Breast epithelium (tissue), 4 donors: ENCODE measurements around the gene EIF2S1. TPM values are rescaled to one million over a fixed set of nuclear protein-coding genes. Genes with fewer than 3 reads are reported as not detected.

Source experiments
- DNase-seq, 2 donors: peaks; one replicate each; pipeline ENCODE4 v3.0.0-alpha.2; 2019; ENCODE audit warnings: low spot score in 2 of 2
- H3K27ac ChIP-seq, 2 donors: fragments of 200-600 bp; sonication (generic) in 1 of 2; one replicate each; pipeline ENCODE4 v1.5.1; 2016 to 2019; ENCODE audit warnings: mild to moderate bottlenecking in 1 of 2
- H3K27me3 ChIP-seq, 2 donors: fragments of 200-600 bp; sonication (generic) in 1 of 2; one replicate each; pipeline versions ENCODE4 v1.5.1 to v1.6.0; 2017 to 2019; ENCODE audit warnings: control low read depth in 1 of 2, mild to moderate bottlenecking in 1 of 2
- H3K36me3 ChIP-seq: fragments of 200-600 bp; one replicate; pipeline ENCODE4 v1.5.1; 2019
- H3K4me1 ChIP-seq, 2 donors: fragments of 200-600 bp; sonication (generic); one replicate each; pipeline ENCODE4 v1.5.1; 2016 to 2019; ENCODE audit warnings: control low read depth in 1 of 2
- H3K4me3 ChIP-seq, 3 donors: fragments of 200-600 bp; sonication (generic); 1 replicate in 2 of 3; 2 replicates in 1 of 3; pipeline ENCODE4 v1.5.1; 2016 to 2019; ENCODE audit warnings: mild to moderate bottlenecking in 3 of 3, moderate library complexity in 2 of 3
- H3K9me3 ChIP-seq, 2 donors: fragments of 200-600 bp; sonication (generic) in 1 of 2; one replicate each; pipeline ENCODE4 v1.5.1; 2016 to 2019; ENCODE audit warnings: control low read depth in 1 of 2
- CTCF ChIP-seq, 3 donors: fragments of 450-650 bp; IDR thresholded peaks; one replicate each; pipeline ENCODE4 v1.5.1; 2016 to 2017; ENCODE audit warnings: antibody characterized with exemption in 3 of 3, mild to moderate bottlenecking in 3 of 3, moderate library complexity in 3 of 3
- POLR2A ChIP-seq: fragments of 450-650 bp; IDR thresholded peaks from one replicate; pipeline ENCODE4 v1.6.1; 2016; ENCODE audit warnings: antibody characterized with exemption, mild to moderate bottlenecking, moderate library complexity
- POLR2AphosphoS5 ChIP-seq, 3 donors: sonication (generic); formaldehyde crosslinking; IDR thresholded peaks; one replicate each; pipeline ENCODE4 v1.6.1; 2017; ENCODE audit warnings: antibody characterized with exemption in 3 of 3
- intact Hi-C: fragments of 100-400 bp; cut with DNase I; formaldehyde crosslinking; loops from one replicate; pipeline ENCODE4 v1.15.1; 2023; ENCODE audit warnings: low total_unique reads
- total RNA-seq, 3 donors: library from RNA; depleted of rRNA; stranded (reverse); fragments of >200 nt; gene quantifications; one replicate each; pipeline ENCODE4 v1.1.0, GENCODE V29; 2016

The EIF2S1 gene
- total RNA-seq, 3 donors from 2014 or later = 63.9 to 107 (median 89.4) TPM

- Histone ChIP-seq H3K36me3 (no peaks in the 10 kb centered on the region), H3K27ac (peak overlapping the region in 1 of 2 donors; percentile 33), H3K27me3 (no peaks in the 10 kb centered on the region), H3K9me3 (no peaks in the 10 kb centered on the region), H3K4me3 (no peak overlapping the region), H3K4me1 (no peaks in the 10 kb centered on the region)
- DNase-seq = no peak
- intact Hi-C loops = no loop called here
- no peak for TF ChIP-seq POLR2AphosphoS5 (IDR thresholded peaks at IDR 0.05)
- no peak for TF ChIP-seq CTCF (IDR thresholded peaks at IDR 0.05)
- no peak for TF ChIP-seq POLR2A
Observed at GRCh38 chr14:67345583-67345982, 14.5 kb upstream of the EIF2S1 start.

DNA sequence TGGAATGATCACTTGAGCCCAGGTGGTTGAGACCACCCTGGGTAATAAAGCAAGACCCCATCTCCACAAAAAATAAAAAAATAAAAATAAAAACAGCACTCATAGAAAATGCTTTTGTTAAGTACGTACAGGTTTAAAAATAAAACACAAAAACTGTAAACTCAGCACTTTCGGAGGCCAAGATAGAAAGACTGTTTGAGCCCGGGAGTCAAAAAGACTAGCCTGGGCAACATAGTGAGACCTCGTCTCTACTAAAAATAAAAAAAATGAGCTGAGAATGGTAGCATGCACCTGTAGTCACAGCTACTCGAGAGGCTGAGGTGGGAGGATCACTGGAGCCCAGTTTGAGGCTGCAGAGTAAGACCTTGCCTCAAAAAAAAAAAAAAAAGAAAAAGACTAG is 8.1 kb upstream of the EIF2S1 start:
- H3K9me3 ChIP-seq = no peaks in the 10 kb centered on the region
- no peaks in the 10 kb centered on the region for H3K36me3 ChIP-seq
- TF ChIP-seq POLR2AphosphoS5 (IDR thresholded peaks at IDR 0.05) = no peak
- no peak for TF ChIP-seq POLR2A
- no peak for TF ChIP-seq CTCF (IDR thresholded peaks at IDR 0.05)
- intact Hi-C loops = no loop called here
- no peaks in the 10 kb centered on the region for H3K4me1 ChIP-seq
- DNase-seq = no peak
- H3K27ac ChIP-seq = no peak overlapping the region
- no peak overlapping the region for H3K4me3 ChIP-seq
- H3K27me3 ChIP-seq = no peaks in the 10 kb centered on the region

DNA sequence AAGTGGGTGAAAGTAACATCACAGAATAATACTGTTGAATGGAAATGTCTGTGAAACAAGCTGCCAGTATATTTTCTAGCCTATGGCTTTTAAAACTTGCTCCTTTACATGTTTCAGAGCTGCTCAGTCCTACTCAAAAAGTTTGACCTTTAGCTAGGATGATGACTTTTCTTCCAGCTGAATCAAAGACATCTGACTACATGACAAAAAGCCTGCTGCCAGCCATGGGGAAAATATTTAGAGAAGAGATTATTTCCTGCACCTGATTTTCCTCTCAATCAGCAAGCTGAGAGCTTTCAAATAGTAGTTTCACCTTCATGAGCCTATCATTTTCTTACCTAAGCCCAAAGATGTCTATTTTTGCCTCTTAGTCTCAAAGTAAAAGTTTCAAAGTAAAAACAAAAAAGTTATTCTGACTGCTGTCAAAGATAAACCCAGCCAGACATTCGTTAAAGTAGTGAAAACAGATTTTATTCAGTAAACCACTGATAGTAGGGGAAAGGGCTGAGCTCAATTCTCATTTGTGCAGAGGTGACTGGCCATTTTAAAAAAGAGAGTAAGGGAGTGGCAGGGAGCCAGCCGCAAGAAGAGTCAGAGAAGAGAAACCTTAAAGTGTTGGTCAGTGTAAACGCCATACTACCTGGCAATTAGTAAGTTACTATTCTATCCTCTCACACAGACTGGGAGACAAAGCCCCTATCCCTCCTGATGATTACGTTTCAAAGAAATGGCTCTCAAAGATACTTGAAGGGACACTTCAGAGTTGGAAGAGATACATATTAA is 2.8 kb upstream of the EIF2S1 start:
- no peak for DNase-seq
- intact Hi-C loops = no loop called here
- no peaks in the 10 kb centered on the region for H3K9me3 ChIP-seq
- no peaks in the 10 kb centered on the region for H3K27me3 ChIP-seq
- peak overlapping the region; percentile 10 to 32 for H3K27ac ChIP-seq
- H3K4me3 ChIP-seq = peak overlapping the region in 1 of 3 donors; percentile 82
- TF ChIP-seq CTCF (IDR thresholded peaks at IDR 0.05) = no peak
- TF ChIP-seq POLR2A = no peak
- TF ChIP-seq POLR2AphosphoS5 (IDR thresholded peaks at IDR 0.05) = no peak
- H3K36me3 ChIP-seq = no peaks in the 10 kb centered on the region
- peaks cover 3 to 12% of the 10 kb centered on the region in 2 donors for H3K4me1 ChIP-seq

DNA sequence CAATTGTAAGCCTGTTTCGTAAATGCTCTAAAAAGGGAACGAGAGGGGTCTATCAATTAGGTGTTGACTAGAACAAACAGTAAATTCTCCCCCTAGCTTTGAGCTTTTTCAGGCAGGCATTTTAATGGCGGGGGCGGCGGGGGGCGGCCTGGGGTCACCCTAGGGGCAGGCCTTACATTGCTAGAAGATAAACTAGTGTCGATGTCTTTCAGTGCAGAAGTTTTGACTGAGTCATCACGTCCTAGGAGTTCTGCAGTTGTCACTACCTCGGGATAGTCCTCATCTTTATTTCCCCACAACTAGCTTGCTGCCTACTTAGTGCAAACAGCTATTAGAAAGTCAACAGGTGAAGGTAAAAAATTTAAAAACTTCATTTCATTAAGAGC is 2.2 kb upstream of the EIF2S1 start:
- H3K27ac ChIP-seq = peak overlapping the region in 1 of 2 donors; percentile 32
- H3K4me3 ChIP-seq = peak overlapping the region in 1 of 3 donors; percentile 82
- DNase-seq = no peak
- H3K9me3 ChIP-seq = no peaks in the 10 kb centered on the region
- no peaks in the 10 kb centered on the region for H3K27me3 ChIP-seq
- peaks cover 3 to 12% of the 10 kb centered on the region in 2 donors for H3K4me1 ChIP-seq
- H3K36me3 ChIP-seq = no peaks in the 10 kb centered on the region
- intact Hi-C loops = no loop called here
- TF ChIP-seq POLR2AphosphoS5 (IDR thresholded peaks at IDR 0.05) (no peak), POLR2A (no peak), CTCF (IDR thresholded peaks at IDR 0.05) (no peak)

- no peak for DNase-seq
- H3K4me1 ChIP-seq = peaks cover 3 to 12% of the 10 kb centered on the region in 2 donors
Observed at GRCh38 chr14:67358924-67359774, 979 bp upstream of the EIF2S1 start.

More at GRCh38 chr14:67358924-67359774, 979 bp upstream of the EIF2S1 start:
- intact Hi-C loops = no loop called here
- peak overlapping the region; percentile 90 to 96 for H3K27ac ChIP-seq
- no peak for TF ChIP-seq POLR2AphosphoS5 (IDR thresholded peaks at IDR 0.05)
- TF ChIP-seq CTCF (IDR thresholded peaks at IDR 0.05) = no peak
- TF ChIP-seq POLR2A = no peak
- H3K27me3 ChIP-seq = no peaks in the 10 kb centered on the region
- peak overlapping the region; percentile 65 to 82 (median 80) for H3K4me3 ChIP-seq
- H3K36me3 ChIP-seq = no peaks in the 10 kb centered on the region
- no peaks in the 10 kb centered on the region for H3K9me3 ChIP-seq
